ENCODE data around the gene BIRC6.

The BIRC6 gene

DNA sequence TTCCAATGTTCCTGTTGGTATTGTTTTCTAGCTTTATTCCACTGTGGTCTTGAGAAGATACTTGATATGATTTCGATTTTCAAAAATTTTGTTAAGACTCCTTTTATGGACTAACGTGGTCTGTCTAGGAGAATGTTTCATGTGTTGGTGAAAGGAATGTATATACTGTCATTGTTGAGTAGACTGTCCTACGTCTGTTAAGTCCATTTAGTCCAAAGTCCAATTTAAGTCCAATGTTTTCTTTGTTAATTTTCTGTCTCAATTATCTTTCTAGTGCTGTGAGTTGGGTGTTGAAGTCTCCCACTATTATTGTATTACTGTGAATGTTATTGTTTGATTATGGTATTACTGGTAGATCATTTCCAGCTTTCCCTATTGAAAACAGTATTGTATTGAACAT, 215.2 kb downstream of the BIRC6 start:
- no peak overlapping the region for H3K27ac ChIP-seq (ENCODE audit: insufficient read depth in 1 of 2, low read depth in 1 of 2, low read length in 2 of 2, poor library complexity in 1 of 2, severe bottlenecking in 2 of 2)
- H3K4me3 ChIP-seq (ENCODE audit: control insufficient read depth in 1 of 7, extremely low read depth in 1 of 7, insufficient read depth in 4 of 7, low read depth in 2 of 7, low read length in 6 of 7), result no peak overlapping the region
- peaks cover 0 to 3% (median 0%) of the 10 kb centered on the region in 5 experiments for H3K9me3 ChIP-seq (ENCODE audit: control extremely low read depth in 1 of 5, control insufficient read depth in 4 of 5, insufficient read depth in 2 of 5, low read depth in 1 of 5, low read length in 4 of 5)
- ChIA-PET CTCF (interaction anchor here (1.6 kb wide), 1 partner anchor 9 kb away, joined by 4 read pairs; no protein-coding TSS in a partner anchor), POLR2A (no interaction called here)
- H3K36me3 ChIP-seq (ENCODE audit: control insufficient read depth in 4 of 4, insufficient read depth in 4 of 4, low read length in 3 of 4), result peaks cover 9 to 23% (median 14%) of the 10 kb centered on the region in 4 experiments
- DNase-seq, result no peak
- 96% methylated on average over 3 of the region's 3 CpGs for WGBS (ENCODE audit: insufficient coverage)
- no peaks in the 10 kb centered on the region for H3K27me3 ChIP-seq (replicated peaks in 2 of 5; ENCODE audit: control insufficient read depth in 4 of 5, insufficient read depth in 5 of 5, low read length in 4 of 5)
- peaks cover 0 to 2% (median 0%) of the 10 kb centered on the region in 4 experiments for H3K4me1 ChIP-seq (ENCODE audit: control extremely low read depth in 1 of 4, control insufficient read depth in 4 of 4, insufficient read depth in 4 of 4, low read length in 3 of 4)

DNA sequence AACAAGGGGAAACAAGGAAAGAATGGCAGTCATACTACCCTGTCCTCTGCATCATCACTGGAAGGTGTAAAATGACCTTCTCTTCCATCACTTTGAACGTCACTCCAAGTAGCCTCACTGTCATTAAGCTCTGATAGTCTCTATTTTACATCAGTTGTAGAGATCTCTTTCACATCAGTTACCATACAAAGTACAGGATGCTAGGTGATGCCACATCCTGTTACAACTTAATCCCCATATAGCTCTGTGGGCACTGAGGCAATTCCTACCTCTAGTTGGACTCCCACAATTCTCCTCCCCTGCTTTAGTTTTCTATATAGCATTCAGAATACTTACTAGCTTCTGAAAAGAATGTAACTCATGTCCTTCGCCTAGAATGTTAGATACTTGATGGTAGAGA, 215.9 kb downstream of the BIRC6 start:
- peaks cover 0 to 1% (median 0%) of the 10 kb centered on the region in 5 experiments for H3K9me3 ChIP-seq (ENCODE audit: control extremely low read depth in 1 of 5, control insufficient read depth in 4 of 5, insufficient read depth in 2 of 5, low read depth in 1 of 5, low read length in 4 of 5)
- no peak overlapping the region for H3K27ac ChIP-seq (ENCODE audit: insufficient read depth in 1 of 2, low read depth in 1 of 2, low read length in 2 of 2, poor library complexity in 1 of 2, severe bottlenecking in 2 of 2)
- no peaks in the 10 kb centered on the region for H3K27me3 ChIP-seq (replicated peaks in 2 of 5; ENCODE audit: control insufficient read depth in 4 of 5, insufficient read depth in 5 of 5, low read length in 4 of 5)
- DNase-seq, result no peak
- CTCF ChIA-PET, result interaction anchor here (0.9 to 1.5 kb wide), 2 partner anchors 13 to 22 kb away, joined by 4 to 6 read pairs; no protein-coding TSS in a partner anchor
- H3K36me3 ChIP-seq (ENCODE audit: control insufficient read depth in 4 of 4, insufficient read depth in 4 of 4, low read length in 3 of 4), result peaks cover 9 to 19% (median 11%) of the 10 kb centered on the region in 4 experiments
- H3K4me3 ChIP-seq (ENCODE audit: control insufficient read depth in 1 of 7, extremely low read depth in 1 of 7, insufficient read depth in 4 of 7, low read depth in 2 of 7, low read length in 6 of 7), result no peak overlapping the region
- POLR2A ChIA-PET, result no interaction called here
- H3K4me1 ChIP-seq (ENCODE audit: control extremely low read depth in 1 of 4, control insufficient read depth in 4 of 4, insufficient read depth in 4 of 4, low read length in 3 of 4), result peaks cover 0 to 2% (median 0%) of the 10 kb centered on the region in 4 experiments
- no CpG with 5 or more reads among the region's 2 CpGs for WGBS (ENCODE audit: insufficient coverage)

DNA sequence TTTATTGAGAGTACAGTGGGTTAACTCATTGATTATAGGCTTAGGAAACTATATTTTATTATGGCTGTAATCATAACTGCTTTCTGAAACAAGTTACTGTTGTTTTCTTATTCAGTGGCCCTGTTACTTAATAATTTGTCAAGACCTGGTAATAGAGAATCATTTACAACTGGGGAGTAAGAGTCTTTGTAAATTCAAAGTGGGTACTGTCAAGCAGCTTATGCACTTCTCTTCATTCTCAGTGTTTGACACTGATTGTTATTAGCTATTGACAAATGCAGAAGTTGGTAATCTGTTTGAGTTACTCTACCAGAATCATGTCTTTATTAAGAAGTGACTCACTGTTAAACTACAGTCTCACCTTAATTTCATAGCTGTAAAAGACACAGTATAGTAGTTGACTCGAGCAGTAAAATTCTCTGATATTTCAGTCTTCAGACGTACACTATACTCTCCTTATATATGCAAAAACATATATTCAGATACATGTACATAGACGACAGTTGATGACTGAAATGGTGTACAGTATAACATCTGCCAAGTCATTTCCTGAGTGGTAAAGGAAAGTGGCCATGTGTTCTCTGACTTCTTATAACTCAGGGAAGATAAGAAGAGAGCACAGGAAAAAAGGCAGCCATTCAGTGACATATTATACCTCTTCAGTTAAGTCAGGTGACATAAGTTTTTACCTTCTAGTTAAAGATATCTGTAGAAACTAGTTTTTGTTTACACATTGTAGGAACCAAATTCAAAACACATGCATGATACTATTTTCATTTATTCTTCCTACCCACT, 235.0 kb downstream of the BIRC6 start:
- Histone ChIP-seq H3K27ac (ENCODE audit: insufficient read depth in 1 of 2, low read depth in 1 of 2, low read length in 2 of 2, poor library complexity in 1 of 2, severe bottlenecking in 2 of 2) (peak overlapping the region; percentile 27 to 77), H3K9me3 (ENCODE audit: control extremely low read depth in 1 of 5, control insufficient read depth in 4 of 5, insufficient read depth in 2 of 5, low read depth in 1 of 5, low read length in 4 of 5) (no peaks in the 10 kb centered on the region), H3K4me3 (ENCODE audit: control insufficient read depth in 1 of 7, extremely low read depth in 1 of 7, insufficient read depth in 4 of 7, low read depth in 2 of 7, low read length in 6 of 7) (peak overlapping the region in 2 of 7 experiments; percentile 0 to 50), H3K27me3 (replicated peaks in 2 of 5; ENCODE audit: control insufficient read depth in 4 of 5, insufficient read depth in 5 of 5, low read length in 4 of 5) (no peaks in the 10 kb centered on the region), H3K4me1 (ENCODE audit: control extremely low read depth in 1 of 4, control insufficient read depth in 4 of 4, insufficient read depth in 4 of 4, low read length in 3 of 4) (peaks cover 13 to 46% (median 32%) of the 10 kb centered on the region in 4 experiments), H3K36me3 (ENCODE audit: control insufficient read depth in 4 of 4, insufficient read depth in 4 of 4, low read length in 3 of 4) (peaks cover under 1 to 10% (median 2%) of the 10 kb centered on the region in 4 experiments)
- ChIA-PET POLR2A (interaction anchor here (1.1 kb wide), 1 partner anchor 9 kb away, joined by 8 read pairs; no protein-coding TSS in a partner anchor), CTCF (interaction anchor here (0.6 to 1.6 kb wide), 6 partner anchors 12 to 499 kb away, joined by 3 to 5 read pairs (median 3); no protein-coding TSS in a partner anchor)
- peak; percentile 78 to 96 (median 91) for DNase-seq
- no CpG with 5 or more reads among the region's 3 CpGs for WGBS (ENCODE audit: insufficient coverage)

DNA sequence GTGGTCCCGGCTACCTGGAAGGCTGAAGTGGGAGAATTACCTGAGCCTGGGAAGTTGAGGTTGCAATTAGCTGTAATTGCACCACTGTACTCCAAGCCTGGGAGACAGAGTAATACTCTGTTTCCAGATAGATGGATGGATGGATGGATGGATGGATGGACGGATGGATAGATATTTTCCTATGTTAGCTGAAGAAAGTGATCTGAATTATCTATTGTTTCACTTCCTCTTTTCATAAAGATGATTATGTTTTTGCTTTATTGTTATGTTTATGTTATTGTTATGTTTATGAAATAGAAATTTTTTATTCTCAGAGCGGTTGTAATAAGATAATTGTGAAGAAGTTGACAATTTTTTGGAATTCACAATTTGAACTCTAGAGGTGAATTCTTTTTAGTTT, 237.8 kb downstream of the BIRC6 start:
- ChIA-PET POLR2A (interaction anchor here (0.7 kb wide), 1 partner anchor 388 kb away, joined by 3 read pairs; no protein-coding TSS in a partner anchor), CTCF (interaction anchor here (1.6 kb wide), 1 partner anchor 21 kb away, joined by 4 read pairs; no protein-coding TSS in a partner anchor)
- WGBS (ENCODE audit: insufficient coverage), result 100% methylated on average over 1 of the region's 3 CpGs

DNA sequence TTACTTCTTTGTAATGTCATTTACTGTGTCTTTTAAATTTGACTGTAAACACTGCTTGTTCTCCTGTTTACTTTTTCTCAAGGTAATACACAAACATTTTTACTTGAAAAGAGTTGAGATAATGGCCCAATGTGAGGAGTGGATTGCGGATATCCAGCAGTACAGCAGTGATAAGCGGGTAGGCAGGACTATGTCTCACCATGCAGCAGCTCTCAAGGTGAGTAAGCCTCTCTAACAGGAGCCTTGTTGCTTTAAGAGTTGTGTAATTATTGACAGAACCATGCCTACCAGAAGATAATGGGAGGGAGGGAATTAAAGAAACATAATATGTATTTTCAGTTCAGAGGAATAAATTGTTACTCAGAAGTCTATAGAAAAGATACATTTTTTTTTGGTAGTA, 254.5 kb downstream of the BIRC6 start:
- no peaks in the 10 kb centered on the region for H3K4me1 ChIP-seq (ENCODE audit: control extremely low read depth in 1 of 4, control insufficient read depth in 4 of 4, insufficient read depth in 4 of 4, low read length in 3 of 4)
- no peak overlapping the region for H3K27ac ChIP-seq (ENCODE audit: insufficient read depth in 1 of 2, low read depth in 1 of 2, low read length in 2 of 2, poor library complexity in 1 of 2, severe bottlenecking in 2 of 2)
- H3K9me3 ChIP-seq (ENCODE audit: control extremely low read depth in 1 of 5, control insufficient read depth in 4 of 5, insufficient read depth in 2 of 5, low read depth in 1 of 5, low read length in 4 of 5), result no peaks in the 10 kb centered on the region
- ChIA-PET POLR2A (no interaction called here), CTCF (no interaction called here)
- WGBS (ENCODE audit: insufficient coverage), result 100% methylated on average over 2 of the region's 2 CpGs
- no peak for DNase-seq
- H3K4me3 ChIP-seq (ENCODE audit: control insufficient read depth in 1 of 7, extremely low read depth in 1 of 7, insufficient read depth in 4 of 7, low read depth in 2 of 7, low read length in 6 of 7), result no peak overlapping the region
- no peaks in the 10 kb centered on the region for H3K27me3 ChIP-seq (replicated peaks in 2 of 5; ENCODE audit: control insufficient read depth in 4 of 5, insufficient read depth in 5 of 5, low read length in 4 of 5)
- H3K36me3 ChIP-seq (ENCODE audit: control insufficient read depth in 4 of 4, insufficient read depth in 4 of 4, low read length in 3 of 4), result peaks cover 12 to 61% (median 29%) of the 10 kb centered on the region in 4 experiments

More for the DNA sequence above, 237.8 kb downstream of the BIRC6 start:
- Histone ChIP-seq H3K27me3 (replicated peaks in 2 of 5; ENCODE audit: control insufficient read depth in 4 of 5, insufficient read depth in 5 of 5, low read length in 4 of 5) (no peaks in the 10 kb centered on the region), H3K4me3 (ENCODE audit: control insufficient read depth in 1 of 7, extremely low read depth in 1 of 7, insufficient read depth in 4 of 7, low read depth in 2 of 7, low read length in 6 of 7) (no peak overlapping the region), H3K4me1 (ENCODE audit: control extremely low read depth in 1 of 4, control insufficient read depth in 4 of 4, insufficient read depth in 4 of 4, low read length in 3 of 4) (peaks cover 13 to 34% (median 25%) of the 10 kb centered on the region in 4 experiments), H3K27ac (ENCODE audit: insufficient read depth in 1 of 2, low read depth in 1 of 2, low read length in 2 of 2, poor library complexity in 1 of 2, severe bottlenecking in 2 of 2) (no peak overlapping the region), H3K36me3 (ENCODE audit: control insufficient read depth in 4 of 4, insufficient read depth in 4 of 4, low read length in 3 of 4) (peaks cover 4 to 25% (median 10%) of the 10 kb centered on the region in 4 experiments), H3K9me3 (ENCODE audit: control extremely low read depth in 1 of 5, control insufficient read depth in 4 of 5, insufficient read depth in 2 of 5, low read depth in 1 of 5, low read length in 4 of 5) (no peaks in the 10 kb centered on the region)
- no peak for DNase-seq

DNA sequence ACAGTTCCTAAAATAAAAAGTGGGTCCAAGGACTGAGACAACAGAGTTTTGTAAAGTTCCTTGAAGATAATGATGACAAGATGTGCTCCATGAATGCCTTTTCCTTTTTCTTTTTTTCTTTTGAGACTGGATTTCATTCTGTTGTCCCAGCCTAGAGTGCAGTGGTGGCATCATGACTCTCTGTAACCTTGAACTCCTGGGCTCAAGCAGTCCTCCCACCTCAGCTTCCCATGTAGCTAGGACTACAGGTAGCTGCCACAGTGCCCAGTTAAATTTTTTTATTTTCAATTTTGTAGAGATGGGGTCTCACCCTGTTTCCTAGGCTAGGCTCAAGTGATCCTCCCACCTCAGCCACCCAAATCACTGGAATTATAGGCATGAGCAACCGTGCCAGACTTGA, 254.9 kb downstream of the BIRC6 start:
- Histone ChIP-seq H3K4me3 (ENCODE audit: control insufficient read depth in 1 of 7, extremely low read depth in 1 of 7, insufficient read depth in 4 of 7, low read depth in 2 of 7, low read length in 6 of 7) (no peak overlapping the region), H3K27ac (ENCODE audit: insufficient read depth in 1 of 2, low read depth in 1 of 2, low read length in 2 of 2, poor library complexity in 1 of 2, severe bottlenecking in 2 of 2) (no peak overlapping the region), H3K36me3 (ENCODE audit: control insufficient read depth in 4 of 4, insufficient read depth in 4 of 4, low read length in 3 of 4) (peaks cover 12 to 60% (median 29%) of the 10 kb centered on the region in 4 experiments), H3K9me3 (ENCODE audit: control extremely low read depth in 1 of 5, control insufficient read depth in 4 of 5, insufficient read depth in 2 of 5, low read depth in 1 of 5, low read length in 4 of 5) (no peaks in the 10 kb centered on the region), H3K4me1 (ENCODE audit: control extremely low read depth in 1 of 4, control insufficient read depth in 4 of 4, insufficient read depth in 4 of 4, low read length in 3 of 4) (no peaks in the 10 kb centered on the region), H3K27me3 (replicated peaks in 2 of 5; ENCODE audit: control insufficient read depth in 4 of 5, insufficient read depth in 5 of 5, low read length in 4 of 5) (no peaks in the 10 kb centered on the region)
- ChIA-PET POLR2A (no interaction called here), CTCF (no interaction called here)
- no peak for DNase-seq
- WGBS (ENCODE audit: insufficient coverage), result 100% methylated on average over 1 of the region's 1 CpG

DNA sequence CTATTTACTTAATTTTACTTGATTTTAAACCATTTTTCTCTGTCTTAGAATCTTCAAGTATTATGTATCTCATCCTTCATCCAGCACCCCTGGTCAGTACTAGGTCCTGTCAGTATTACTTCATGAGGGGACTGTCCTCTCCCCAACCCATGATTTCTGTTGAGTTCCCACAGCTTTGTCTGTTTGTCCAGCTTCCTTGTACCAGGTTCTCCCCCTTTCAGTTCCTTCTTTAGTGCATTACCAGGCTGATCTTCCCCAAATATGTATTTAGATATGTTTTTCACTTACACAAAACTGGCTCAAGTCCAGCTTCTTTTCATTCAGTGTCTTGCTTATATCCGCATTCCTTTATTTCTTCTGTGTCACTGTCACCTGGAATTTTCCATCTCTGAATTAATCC, 257.3 kb downstream of the BIRC6 start:
- Histone ChIP-seq H3K4me1 (ENCODE audit: control extremely low read depth in 1 of 4, control insufficient read depth in 4 of 4, insufficient read depth in 4 of 4, low read length in 3 of 4) (no peaks in the 10 kb centered on the region), H3K9me3 (ENCODE audit: control extremely low read depth in 1 of 5, control insufficient read depth in 4 of 5, insufficient read depth in 2 of 5, low read depth in 1 of 5, low read length in 4 of 5) (no peaks in the 10 kb centered on the region), H3K4me3 (ENCODE audit: control insufficient read depth in 1 of 7, extremely low read depth in 1 of 7, insufficient read depth in 4 of 7, low read depth in 2 of 7, low read length in 6 of 7) (no peak overlapping the region), H3K27ac (ENCODE audit: insufficient read depth in 1 of 2, low read depth in 1 of 2, low read length in 2 of 2, poor library complexity in 1 of 2, severe bottlenecking in 2 of 2) (no peak overlapping the region), H3K36me3 (ENCODE audit: control insufficient read depth in 4 of 4, insufficient read depth in 4 of 4, low read length in 3 of 4) (peaks cover 12 to 62% (median 32%) of the 10 kb centered on the region in 4 experiments), H3K27me3 (replicated peaks in 2 of 5; ENCODE audit: control insufficient read depth in 4 of 5, insufficient read depth in 5 of 5, low read length in 4 of 5) (no peaks in the 10 kb centered on the region)
- POLR2A ChIA-PET, result no interaction called here
- WGBS (ENCODE audit: insufficient coverage), result no CpG with 5 or more reads among the region's 1 CpG
- CTCF ChIA-PET, result interaction anchor here (1.3 to 1.5 kb wide), 2 partner anchors 10 to 49 kb away, joined by 3 to 4 read pairs; no protein-coding TSS in a partner anchor
- DNase-seq, result no peak
